Mesodermal cell (in vitro differentiated cells): ENCODE results near the gene ATP6V1G2.
"Not testable (repeated sequence)": the region's sequence is repeated elsewhere in the genome, so short reads cannot be mapped to it uniquely, and the experiment has no call there.

Source experiments
- H3K27ac ChIP-seq: 2 replicates; pipeline ENCODE4 v1.7.0; 2013; ENCODE audit warnings: mild to moderate bottlenecking, low read depth, low read length, moderate library complexity; ENCODE audit not compliant: severe bottlenecking
- H3K36me3 ChIP-seq: 2 replicates; pipeline ENCODE4 v1.7.1; 2013; ENCODE audit warnings: mild to moderate bottlenecking, low read length, moderate library complexity; ENCODE audit not compliant: control insufficient read depth, insufficient read depth
- H3K4me1 ChIP-seq: one replicate; pipeline ENCODE4 v1.7.1; 2013; ENCODE audit warnings: mild to moderate bottlenecking, low read length; ENCODE audit not compliant: insufficient read depth, control insufficient read depth, poor library complexity, severe bottlenecking
- H3K4me3 ChIP-seq: 2 replicates; pipeline ENCODE4 v1.7.0; 2013; ENCODE audit warnings: low read length, control low read depth, mild to moderate bottlenecking; ENCODE audit not compliant: insufficient read depth, poor library complexity, severe bottlenecking; ENCODE audit errors: extremely low read depth
- H3K9me3 ChIP-seq: 2 replicates; pipeline ENCODE4 v1.7.1; 2013; ENCODE audit warnings: mild to moderate bottlenecking, low read length, moderate library complexity; ENCODE audit not compliant: control insufficient read depth
- WGBS, 2 experiments: methylation state at CpG; one replicate each; pipeline ENCODE4 v1.1.5; 2013; ENCODE audit warnings: missing lambda C conversion rate in 2 of 2; ENCODE audit not compliant: insufficient coverage in 2 of 2; 5-methylcytosine and 5-hydroxymethylcytosine counted together

The ATP6V1G2 gene

GRCh38 chr6:31496826-31497225 lies 49.6 kb downstream of the ATP6V1G2 start:
- not testable (repeated sequence) for H3K4me1 ChIP-seq, H3K9me3 ChIP-seq, H3K36me3 ChIP-seq, H3K4me3 ChIP-seq, H3K27ac ChIP-seq
- WGBS, 2 experiments = 65 to 70% methylated on average over 4 of the region's 4 CpGs

GRCh38 chr6:31495580-31495979 lies 50.8 kb downstream of the ATP6V1G2 start:
- Histone ChIP-seq H3K27ac (no peak overlapping the region), H3K4me3 (peak overlapping the region; percentile 65), H3K9me3 (no peaks in the 10 kb centered on the region), H3K4me1 (peaks cover 7% of the 10 kb centered on the region), H3K36me3 (no peaks in the 10 kb centered on the region)
- 100% methylated on average over 1 of the region's 2 CpGs for WGBS, 2 experiments
